Gastrocnemius medialis (tissue), 4 donors: ENCODE measurements around the gene PRCC. TPM values are rescaled to one million over a fixed set of nuclear protein-coding genes. Genes with fewer than 3 reads are reported as not detected.
A peak's percentile ranks its signal among the peaks of the same experiment; 100 is the strongest.

ENCODE experiments used
- ATAC-seq, 2 donors: fragments of 150-250 bp; one replicate each; pipeline ENCODE4 v1.9.1; 2016
- DNase-seq, 2 donors: peaks; one replicate each; pipeline ENCODE4 v3.0.0-alpha.2; 2019
- H3K27ac ChIP-seq, 4 donors: fragments of 200-600 bp; sonication (generic); 1 replicate in 1 of 4; 2 replicates in 3 of 4; pipeline ENCODE4 v1.5.1; 2016 to 2018; ENCODE audit warnings: mild to moderate bottlenecking in 2 of 4, moderate library complexity in 1 of 4
- H3K27me3 ChIP-seq, 3 donors: fragments of 200-600 bp; sonication (generic) in 2 of 3; 1 replicate in 1 of 3; 2 replicates in 2 of 3; pipeline versions ENCODE4 v1.5.1 to v1.6.0; 2016 to 2019; ENCODE audit warnings: mild to moderate bottlenecking in 1 of 3, moderate library complexity in 1 of 3
- H3K36me3 ChIP-seq, 2 donors: fragments of 200-600 bp; sonication (generic) in 1 of 2; one replicate each; pipeline ENCODE4 v1.5.1; 2017 to 2018
- H3K4me1 ChIP-seq, 2 donors: fragments of 200-600 bp; sonication (generic) in 1 of 2; one replicate each; pipeline ENCODE4 v1.5.1; 2016 to 2017; ENCODE audit warnings: mild to moderate bottlenecking in 2 of 2
- H3K4me3 ChIP-seq, 4 donors: fragments of 200-600 bp; sonication (generic) in 3 of 4; 1 replicate in 1 of 4; 2 replicates in 3 of 4; pipeline ENCODE4 v1.5.1; 2016 to 2019; ENCODE audit warnings: mild to moderate bottlenecking in 2 of 4
- H3K9me3 ChIP-seq, 3 donors: fragments of 200-600 bp; sonication (generic) in 2 of 3; 1 replicate in 1 of 3; 2 replicates in 2 of 3; pipeline ENCODE4 v1.5.1; 2016 to 2019
- CTCF ChIP-seq, 5 experiments: fragments of 450-650 bp in 3 of 5; fragments of 200-600 bp in 2 of 5; sonication (generic) in 2 of 5; IDR thresholded peaks in 4 of 5; conservative IDR thresholded peaks in 1 of 5; 1 replicate in 4 of 5; 2 replicates in 1 of 5; pipeline ENCODE4 v1.5.1; 2016 to 2019; ENCODE audit warnings: antibody characterized with exemption in 5 of 5, mild to moderate bottlenecking in 3 of 5, moderate library complexity in 3 of 5
- POLR2A ChIP-seq, 2 donors: fragments of 450-650 bp; IDR thresholded peaks; one replicate each; pipeline ENCODE4 v1.6.1; 2017; ENCODE audit warnings: antibody characterized with exemption in 2 of 2, mild to moderate bottlenecking in 2 of 2, moderate library complexity in 2 of 2
- in situ Hi-C, 4 donors: fragments of 200-750 bp; cut with MboI; loops; one replicate each; pipeline versions ENCODE4 v1.15.0 to v1.8.0; 2017; ENCODE audit warnings: low sequenced_read_pairs in 4 of 4
- intact Hi-C: fragments of 100-400 bp; cut with DNase I; formaldehyde crosslinking; loops from one replicate; pipeline ENCODE4 v1.15.1; 2023; ENCODE audit warnings: low total_unique reads
- total RNA-seq, 4 donors: library from RNA; depleted of rRNA; stranded (reverse); fragments of >200 nt; gene quantifications; one replicate each; pipeline versions ENCODE4 v1.1.0 to v1.2.3, GENCODE V29; 2016

PRCC gene
- total RNA-seq, 4 donors from 2014 or later = 42.8 to 62.3 (median 46.5) TPM

GRCh38 chr1:156745881-156746280 lies 21.5 kb upstream of the PRCC start:
- intact Hi-C loops = loop anchor here (5.0 to 10.0 kb wide), 3 partner anchors 239 to 621 kb away; partner anchors contain the start of genes CCT3 and TSACC

GRCh38 chr1:156746406-156746727 lies 21.0 kb upstream of the PRCC start:
- in situ Hi-C loops = loop anchor here in 1 of 4 donors (25.0 kb wide), 1 partner anchor 684 kb away; the partner anchor contains the start of genes LAMTOR2, RAB25 and UBQLN4
- H3K36me3 ChIP-seq = peaks cover 0 to 31% of the 10 kb centered on the region in 2 donors
- DNase-seq (no peak), ATAC-seq (no peak)
- H3K4me1 ChIP-seq = peaks cover 47 to 54% of the 10 kb centered on the region in 2 donors
- peak overlapping the region; percentile 86 to 100 (median 96) for H3K4me3 ChIP-seq
- intact Hi-C loops = loop anchor here (5.0 to 10.0 kb wide), 3 partner anchors 239 to 622 kb away; partner anchors contain the start of genes CCT3 and TSACC
- H3K9me3 ChIP-seq = no peaks in the 10 kb centered on the region
- H3K27ac ChIP-seq = peak overlapping the region; percentile 94 to 100 (median 100)
- TF ChIP-seq CTCF (IDR thresholded peaks at IDR 0.05 in 4 of 5, conservative IDR thresholded peaks at IDR 0.05 in 1 of 5) (no peak), POLR2A (IDR thresholded peaks at IDR 0.05) (no peak)
- H3K27me3 ChIP-seq = no peaks in the 10 kb centered on the region

More at GRCh38 chr1:156745881-156746280, 21.5 kb upstream of the PRCC start:
- Histone ChIP-seq H3K9me3 (no peaks in the 10 kb centered on the region), H3K27me3 (no peaks in the 10 kb centered on the region), H3K36me3 (peaks cover 0 to 31% of the 10 kb centered on the region in 2 donors), H3K4me3 (peak overlapping the region; percentile 86 to 100 (median 96)), H3K27ac (peak overlapping the region; percentile 94 to 100 (median 100)), H3K4me1 (peaks cover 48 to 55% of the 10 kb centered on the region in 2 donors)
- TF ChIP-seq CTCF (IDR thresholded peaks at IDR 0.05 in 4 of 5, conservative IDR thresholded peaks at IDR 0.05 in 1 of 5) (no peak), POLR2A (IDR thresholded peaks at IDR 0.05) (no peak)
- no peak for ATAC-seq
- in situ Hi-C loops = loop anchor here in 1 of 4 donors (25.0 kb wide), 1 partner anchor 684 kb away; the partner anchor contains the start of genes LAMTOR2, RAB25 and UBQLN4
- no peak for DNase-seq

- intact Hi-C loops (loop anchor here (5.0 to 10.0 kb wide), 3 partner anchors 240 to 622 kb away; partner anchors contain the start of genes CCT3 and TSACC), in situ Hi-C loops (loop anchor here in 1 of 4 donors (25.0 kb wide), 1 partner anchor 685 kb away; the partner anchor contains the start of genes LAMTOR2, RAB25 and UBQLN4)
- no peaks in the 10 kb centered on the region for H3K9me3 ChIP-seq
- H3K27ac ChIP-seq = peak overlapping the region; percentile 94 to 100 (median 100)
- TF ChIP-seq CTCF (IDR thresholded peaks at IDR 0.05 in 4 of 5, conservative IDR thresholded peaks at IDR 0.05 in 1 of 5) (peak in 2 of 5 experiments; percentile 34 to 42), POLR2A (IDR thresholded peaks at IDR 0.05) (peak; percentile 55 to 81)
- H3K4me3 ChIP-seq = peak overlapping the region; percentile 86 to 100 (median 96)
- peak; percentile 51 to 55 for ATAC-seq
- DNase-seq = peak; percentile 88 to 95
- H3K27me3 ChIP-seq = no peaks in the 10 kb centered on the region
- peaks cover 0 to 31% of the 10 kb centered on the region in 2 donors for H3K36me3 ChIP-seq
- peaks cover 41 to 48% of the 10 kb centered on the region in 2 donors for H3K4me1 ChIP-seq
These were observed 20.4 kb upstream of the PRCC start for GRCh38 chr1:156746728-156747631.

- H3K4me3 ChIP-seq = peak overlapping the region; percentile 86 to 100 (median 96)
- H3K27me3 ChIP-seq = no peaks in the 10 kb centered on the region
- H3K9me3 ChIP-seq = no peaks in the 10 kb centered on the region
- in situ Hi-C loops (loop anchor here in 1 of 4 donors (25.0 kb wide), 1 partner anchor 686 kb away; the partner anchor contains the start of genes LAMTOR2, RAB25 and UBQLN4), intact Hi-C loops (loop anchor here (5.0 to 10.0 kb wide), 3 partner anchors 241 to 623 kb away; partner anchors contain the start of genes CCT3 and TSACC)
- peak overlapping the region; percentile 94 to 100 (median 100) for H3K27ac ChIP-seq
- ATAC-seq (peak; percentile 12 to 27), DNase-seq (peak; percentile 54 to 71)
- peaks cover 45 to 56% of the 10 kb centered on the region in 2 donors for H3K4me1 ChIP-seq
- peaks cover 0 to 21% of the 10 kb centered on the region in 2 donors for H3K36me3 ChIP-seq
- TF ChIP-seq POLR2A (IDR thresholded peaks at IDR 0.05) (peak in 1 of 2 donors; percentile 71), CTCF (IDR thresholded peaks at IDR 0.05 in 4 of 5, conservative IDR thresholded peaks at IDR 0.05 in 1 of 5) (no peak)
These were observed 19.3 kb upstream of the PRCC start for GRCh38 chr1:156747742-156748669.
